K562 (cell line): ENCODE measurements around the gene MMP12. TPM values are rescaled to one million over a fixed set of nuclear protein-coding genes. Genes with fewer than 3 reads are reported as not detected.

ENCODE experiments used
- ATAC-seq: fragments of 200-7000 bp; cut with Tn5 transposase; 3 replicates; pipeline ENCODE4 v1.9.1; 2020; ENCODE audit warnings: moderate library complexity
- BruUV-seq: library from RNA; stranded (reverse); fragments of 400-500 nt; replicated peaks from 2 replicates; lab custom pipeline; 2021; lab: Mats Ljungman, UMichigan
- CTCF ChIA-PET: fragments of 300-600 bp; formaldehyde crosslinking; extraction: SDS; loops from one replicate; lab custom pipeline; 2021; ENCODE audit warnings: low intra/inter-chr PET ratio; lab: Yijun Ruan, JAX
- POLR2A ChIA-PET: fragments of 300-600, 350-650 bp; sonication (Branson Sonifier 250); formaldehyde crosslinking; extraction: SDS; loops from one replicate; lab custom pipeline; 2021; ENCODE audit warnings: antibody characterized with exemption, inconsistent platforms; lab: Yijun Ruan, JAX
- DNase-seq, 4 experiments: peaks; one replicate each; pipeline versions ENCODE4 v3.0.0 to v3.0.0-alpha.2; 2011 to 2018; ENCODE audit warnings: low spot score in 3 of 4, mixed read lengths in 3 of 4; ENCODE audit errors: extremely low read depth in 1 of 4
- FAIRE-seq: peaks from 2 replicates; lab custom pipeline; 2011; peaks lifted over from hg19 to GRCh38; lab: Jason Lieb, UNC
- H2AFZ ChIP-seq: 2 replicates; pipeline ENCODE4 v1.6.0; 2011; ENCODE audit warnings: low read depth, low read length, control low read depth, inconsistent platforms
- H3K27ac ChIP-seq: fragments of 200-600 bp; 3 replicates; pipeline ENCODE4 v1.8.0; 2011; ENCODE audit warnings: low read depth, mild to moderate bottlenecking, control low read depth, inconsistent platforms, low read length, moderate library complexity, mixed read lengths; ENCODE audit errors: extremely low read depth
- H3K27me3 ChIP-seq, 2 experiments: fragments of 300-600 bp in 1 of 2; 2 replicates in 1 of 2; 3 replicates in 1 of 2; pipeline versions ENCODE4 v1.6.0 to v1.8.0; 2011; ENCODE audit warnings: inconsistent platforms in 2 of 2, low read length in 2 of 2, mild to moderate bottlenecking in 1 of 2, mixed read lengths in 1 of 2, moderate library complexity in 1 of 2; ENCODE audit not compliant: control insufficient read depth in 2 of 2, insufficient read depth in 2 of 2
- H3K36me3 ChIP-seq: fragments of 300-600 bp; 3 replicates; pipeline ENCODE4 v1.8.0; 2011; ENCODE audit warnings: mild to moderate bottlenecking, low read length, inconsistent platforms; ENCODE audit not compliant: control insufficient read depth, insufficient read depth
- H3K4me1 ChIP-seq, 2 experiments: fragments of 200-600 bp in 1 of 2; replicated peaks in 1 of 2; 2 replicates in 1 of 2; 3 replicates in 1 of 2; pipeline versions ENCODE4 v1.5.1 to v1.8.0; 2011; ENCODE audit warnings: inconsistent platforms in 2 of 2, low read length in 2 of 2, mild to moderate bottlenecking in 1 of 2, mixed read lengths in 1 of 2, moderate library complexity in 1 of 2; ENCODE audit not compliant: control insufficient read depth in 2 of 2, insufficient read depth in 2 of 2
- H3K4me2 ChIP-seq: 2 replicates; pipeline ENCODE4 v1.6.1; 2011; ENCODE audit warnings: low read length, control low read depth, inconsistent platforms, mixed read lengths; ENCODE audit not compliant: insufficient read depth
- H3K4me3 ChIP-seq: fragments of 200-600 bp; sonication (generic), shearing (Covaris generic); 2 replicates; pipeline ENCODE4 v1.5.1; 2016; ENCODE audit warnings: control low read depth, inconsistent platforms
- H3K79me2 ChIP-seq: fragments of 200-600 bp; 3 replicates; pipeline ENCODE4 v1.8.0; 2011; ENCODE audit warnings: low read length, inconsistent platforms; ENCODE audit not compliant: control insufficient read depth, insufficient read depth
- H3K9ac ChIP-seq, 2 experiments: 2 replicates each; pipeline versions ENCODE4 v1.6.0 to v1.6.1; 2011; ENCODE audit warnings: low read depth in 2 of 2, low read length in 2 of 2, control low read depth in 1 of 2, inconsistent platforms in 1 of 2, mild to moderate bottlenecking in 1 of 2, mixed read lengths in 1 of 2; ENCODE audit not compliant: insufficient read depth in 1 of 2
- H3K9me1 ChIP-seq: one replicate; pipeline ENCODE4 v1.6.0; 2011; ENCODE audit warnings: inconsistent platforms, mild to moderate bottlenecking, low read length, moderate library complexity; ENCODE audit not compliant: control insufficient read depth, insufficient read depth
- H3K9me3 ChIP-seq: replicated peaks from 2 replicates; pipeline ENCODE4 v1.5.1; 2011; ENCODE audit warnings: low read depth, low read length, inconsistent platforms; ENCODE audit not compliant: control insufficient read depth, insufficient read depth
- H4K20me1 ChIP-seq: replicated peaks from 2 replicates; pipeline ENCODE4 v1.6.1; 2011; ENCODE audit warnings: low read length, inconsistent platforms, mixed read lengths; ENCODE audit not compliant: control insufficient read depth, insufficient read depth
- CEBPG ChIP-seq, 3 experiments: fragments of 200-800 bp in 1 of 3; sonication (Bioruptor generic) in 1 of 3; sonication (generic) in 1 of 3; formaldehyde crosslinking in 1 of 3; IDR thresholded peaks in 2 of 3; conservative IDR thresholded peaks in 1 of 3; 2 replicates each; pipeline versions ENCODE4 v1.6.1 to v1.8.0; 2016 to 2022; ENCODE audit warnings: missing compliant biosample characterization in 2 of 3, missing genetic modification characterization in 2 of 3, mild to moderate bottlenecking in 1 of 3, missing genetic modification reagents in 1 of 3
- GABPB1 ChIP-seq: sonication (generic); formaldehyde crosslinking; IDR thresholded peaks from 2 replicates; pipeline ENCODE4 v1.8.0; 2022; ENCODE audit warnings: mild to moderate bottlenecking, missing genetic modification reagents
- MTA2 ChIP-seq: fragments of 450-650 bp; IDR thresholded peaks from 2 replicates; pipeline ENCODE4 v1.6.1; 2016; ENCODE audit warnings: low read depth
- NCOA2 ChIP-seq, 2 experiments: fragments of 450-650 bp; IDR thresholded peaks; 2 replicates each; pipeline ENCODE4 v1.6.1; 2018; ENCODE audit warnings: mild to moderate bottlenecking in 2 of 2, moderate library complexity in 1 of 2; ENCODE audit not compliant: partially characterized antibody in 2 of 2
- NUFIP1 ChIP-seq: fragments of 450-650 bp; IDR thresholded peaks from 2 replicates; pipeline ENCODE4 v1.6.1; 2018; ENCODE audit not compliant: partially characterized antibody
- TRIM25 ChIP-seq: fragments of 450-650 bp; IDR thresholded peaks from 2 replicates; pipeline ENCODE4 v1.7.0; 2016; ENCODE audit warnings: borderline replicate concordance
- ZNF436 ChIP-seq: fragments of 250-450, 450-650 bp; sonication (Bioruptor Pico); formaldehyde crosslinking; IDR thresholded peaks from 2 replicates; pipeline ENCODE4 v1.7.0; 2020; ENCODE audit warnings: mild to moderate bottlenecking
- WGBS: fragments of 100-300 bp; shearing (Covaris generic); methylation state at CpG from one replicate; pipeline ENCODE4 v1.1.6; 2016; ENCODE audit warnings: low coverage, mixed read lengths; ENCODE audit not compliant: insufficient coverage; ENCODE audit errors: missing lambda C conversion rate; 5-methylcytosine and 5-hydroxymethylcytosine counted together
- in situ Hi-C: fragments of 300-500 bp; cut with MboI; formaldehyde crosslinking; loops from 4 replicates; pipeline ENCODE4 v1.15.0; 2018; ENCODE audit warnings: inconsistent platforms, mixed read lengths
- intact Hi-C: fragments of 100-400 bp; cut with micrococcal nuclease; formaldehyde crosslinking; loops from 2 replicates; pipeline ENCODE4 v1.14.2; 2022
- polyA plus RNA-seq, 8 experiments: library from polyadenylated mRNA; depleted of rRNA in 4 of 8; stranded (reverse) in 5 of 8; unstranded in 3 of 8; fragments of >200 nt; fragmentation: Nextera tagmentation in 2 of 8; fragmentation: Illumina TruSeq in 1 of 8; extraction: Ambion mirVana in 2 of 8; extraction: Trizol in 1 of 8; gene quantifications; 2 replicates each; pipeline versions ENCODE4 v1.2.1 to v1.2.3, GENCODE V29; 2011 to 2014; ENCODE audit warnings: inconsistent platforms in 1 of 8, missing spikeins in 1 of 8
- small RNA-seq: library from RNA; depleted of rRNA; stranded (forward); fragments of <200 nt; gene quantifications from one replicate; pipeline ENCODE3, GENCODE V24; 2014
- total RNA-seq, 7 experiments: library from RNA; depleted of rRNA in 6 of 7; stranded (reverse); fragments of >200 nt in 6 of 7; fragmentation: Illumina TruSeq in 2 of 7; extraction: Trizol in 2 of 7; gene quantifications; 2 replicates each; pipeline versions ENCODE4 v1.2.1 to v1.2.3, GENCODE V29; 2011 to 2021; ENCODE audit warnings: low replicate concordance in 1 of 7

Gene MMP12
- total and polyA plus RNA-seq, 9 of the 15 experiments (the other 6 are each of a cell fraction or from before 2014, with no cell fraction given), result not detected

- H3K36me3 ChIP-seq, result no peaks in the 10 kb centered on the region
- no peaks in the 10 kb centered on the region for H3K27me3 ChIP-seq
- TF ChIP-seq MTA2 (no peak), ZNF436 (CRISPR knock-in tag) (no peak), NUFIP1 (no peak), NCOA2 (IDR thresholded peaks at IDR 0.05; ENCODE audit: partially characterized antibody in 2 of 2) (no peak), CEBPG (CRISPR knock-in tag; IDR thresholded peaks at IDR 0.05) (no peak), CEBPG (tag; conservative IDR thresholded peaks at IDR 0.05 in 1 of 2, IDR thresholded peaks at IDR 0.05 in 1 of 2) (no peak), TRIM25 (no peak), GABPB1 (CRISPR knock-in tag) (no peak)
- TF ChIP-seq, all 486 proteins: peak for 0
- POLR2A ChIA-PET, result no interaction called here
- FAIRE-seq (no peak), ATAC-seq (no peak), DNase-seq (no peak)
- no peaks in the 10 kb centered on the region for H4K20me1 ChIP-seq
- WGBS, result 0% methylated on average over 1 of the region's 1 CpG
- CTCF ChIA-PET, result no interaction called here
- no peak overlapping the region for H3K9ac ChIP-seq
- no peaks in the 10 kb centered on the region for H3K4me1 ChIP-seq
- no peaks in the 10 kb centered on the region for H3K9me3 ChIP-seq
- H3K79me2 ChIP-seq, result no peaks in the 10 kb centered on the region
- intact Hi-C loops, result no loop called here
- H2AFZ ChIP-seq, result no peak overlapping the region
- H3K9me1 ChIP-seq, result no peaks in the 10 kb centered on the region
- no peak overlapping the region for H3K4me2 ChIP-seq
- no peak overlapping the region for H3K27ac ChIP-seq
- in situ Hi-C loops, result no loop called here
- no peak overlapping the region for H3K4me3 ChIP-seq
- BruUV-seq, result no TSS peak
These were observed 61.3 kb downstream of the MMP12 start for GRCh38 chr11:102813484-102813883.

Small RNAs within 50 kb of the gene (small RNA-seq; reads per million reads assigned to genes)
- gene RNU7-159P, result not detected

Other genes with a start within 250 kb of the MMP12 start
Only the 7 nearest of the 9 such genes appear.
- not detected in 2 replicates for gene MMP27, start 169.2 kb downstream of the MMP12 start, total RNA-seq (2014; rRNA removed)
- not detected in 2 replicates for gene MMP27, start 169.2 kb downstream of the MMP12 start, total RNA-seq (2014; rRNA removed; fragmentation: Illumina TruSeq; extraction: Trizol)
- gene MMP27, start 169.2 kb downstream of the MMP12 start, total RNA-seq (2015; rRNA removed; fragmentation: Illumina TruSeq; extraction: Trizol), result not detected in 2 replicates
- not detected in 2 replicates for gene MMP27, start 169.2 kb downstream of the MMP12 start, total RNA-seq (2021)
- gene MMP27, start 169.2 kb downstream of the MMP12 start, polyA plus RNA-seq (2011; rRNA removed), result not detected in 2 replicates
- gene MMP27, start 169.2 kb downstream of the MMP12 start, polyA plus RNA-seq (2014; fragmentation: Illumina TruSeq; extraction: Trizol), result not detected in 2 replicates
- gene MMP27, start 169.2 kb downstream of the MMP12 start, polyA plus RNA-seq (2014; fragmentation: Nextera tagmentation; extraction: Ambion mirVana), result not detected
- not detected in 2 replicates for gene MMP27, start 169.2 kb downstream of the MMP12 start, polyA plus RNA-seq (2014; rRNA removed)
- gene MMP8, start 150.0 kb downstream of the MMP12 start, total RNA-seq (2014; rRNA removed), result not detected in 2 replicates
- gene MMP8, start 150.0 kb downstream of the MMP12 start, total RNA-seq (2014; rRNA removed; fragmentation: Illumina TruSeq; extraction: Trizol), result not detected in 2 replicates
- gene MMP8, start 150.0 kb downstream of the MMP12 start, total RNA-seq (2015; rRNA removed; fragmentation: Illumina TruSeq; extraction: Trizol), result not detected in 2 replicates
- gene MMP8, start 150.0 kb downstream of the MMP12 start, total RNA-seq (2021), result not detected in 2 replicates
- gene MMP8, start 150.0 kb downstream of the MMP12 start, polyA plus RNA-seq (2011; rRNA removed), result not detected in 2 replicates
- gene MMP8, start 150.0 kb downstream of the MMP12 start, polyA plus RNA-seq (2014; fragmentation: Illumina TruSeq; extraction: Trizol), result not detected in 2 replicates
- not detected for gene MMP8, start 150.0 kb downstream of the MMP12 start, polyA plus RNA-seq (2014; fragmentation: Nextera tagmentation; extraction: Ambion mirVana)
- not detected in 2 replicates for gene MMP8, start 150.0 kb downstream of the MMP12 start, polyA plus RNA-seq (2014; rRNA removed)
- gene MMP10, start 94.4 kb downstream of the MMP12 start, total RNA-seq (2014; rRNA removed), result not detected in 2 replicates
- gene MMP10, start 94.4 kb downstream of the MMP12 start, total RNA-seq (2014; rRNA removed; fragmentation: Illumina TruSeq; extraction: Trizol), result not detected in 2 replicates
- gene MMP10, start 94.4 kb downstream of the MMP12 start, total RNA-seq (2015; rRNA removed; fragmentation: Illumina TruSeq; extraction: Trizol), result not detected in 2 replicates
- gene MMP10, start 94.4 kb downstream of the MMP12 start, total RNA-seq (2021), result not detected in 2 replicates
- not detected in 2 replicates for gene MMP10, start 94.4 kb downstream of the MMP12 start, polyA plus RNA-seq (2011; rRNA removed)
- not detected in 2 replicates for gene MMP10, start 94.4 kb downstream of the MMP12 start, polyA plus RNA-seq (2014; fragmentation: Illumina TruSeq; extraction: Trizol)
- gene MMP10, start 94.4 kb downstream of the MMP12 start, polyA plus RNA-seq (2014; fragmentation: Nextera tagmentation; extraction: Ambion mirVana), result not detected
- gene MMP10, start 94.4 kb downstream of the MMP12 start, polyA plus RNA-seq (2014; rRNA removed), result 0.15 TPM in 1 of 2 replicates, not detected in the other
- not detected in 2 replicates for gene MMP1, start 76.8 kb downstream of the MMP12 start, total RNA-seq (2014; rRNA removed)
- gene MMP1, start 76.8 kb downstream of the MMP12 start, total RNA-seq (2014; rRNA removed; fragmentation: Illumina TruSeq; extraction: Trizol), result 0.15 TPM in 1 of 2 replicates, not detected in the other
- gene MMP1, start 76.8 kb downstream of the MMP12 start, total RNA-seq (2015; rRNA removed; fragmentation: Illumina TruSeq; extraction: Trizol), result 0.19 and 0.25 TPM in 2 replicates
- gene MMP1, start 76.8 kb downstream of the MMP12 start, total RNA-seq (2021), result 0.18 TPM in 1 of 2 replicates, not detected in the other
- 0.07 and 0.33 TPM in 2 replicates for gene MMP1, start 76.8 kb downstream of the MMP12 start, polyA plus RNA-seq (2011; rRNA removed)
- 0.09 and 0.10 TPM in 2 replicates for gene MMP1, start 76.8 kb downstream of the MMP12 start, polyA plus RNA-seq (2014; fragmentation: Illumina TruSeq; extraction: Trizol)
- gene MMP1, start 76.8 kb downstream of the MMP12 start, polyA plus RNA-seq (2014; fragmentation: Nextera tagmentation; extraction: Ambion mirVana), result under 1 TPM in 1 of 2 experiments, not detected in 1; 0.06 TPM
- gene MMP1, start 76.8 kb downstream of the MMP12 start, polyA plus RNA-seq (2014; rRNA removed), result 0.07 TPM in 1 of 2 replicates, not detected in the other
- gene MMP3, start 31.4 kb downstream of the MMP12 start, total RNA-seq (2014; rRNA removed), result not detected in 2 replicates
- not detected in 2 replicates for gene MMP3, start 31.4 kb downstream of the MMP12 start, total RNA-seq (2014; rRNA removed; fragmentation: Illumina TruSeq; extraction: Trizol)
- not detected in 2 replicates for gene MMP3, start 31.4 kb downstream of the MMP12 start, total RNA-seq (2015; rRNA removed; fragmentation: Illumina TruSeq; extraction: Trizol)
- not detected in 2 replicates for gene MMP3, start 31.4 kb downstream of the MMP12 start, total RNA-seq (2021)
- gene MMP3, start 31.4 kb downstream of the MMP12 start, polyA plus RNA-seq (2011; rRNA removed), result not detected in 2 replicates
- gene MMP3, start 31.4 kb downstream of the MMP12 start, polyA plus RNA-seq (2014; fragmentation: Illumina TruSeq; extraction: Trizol), result not detected in 2 replicates
- gene MMP3, start 31.4 kb downstream of the MMP12 start, polyA plus RNA-seq (2014; fragmentation: Nextera tagmentation; extraction: Ambion mirVana), result not detected
- gene MMP3, start 31.4 kb downstream of the MMP12 start, polyA plus RNA-seq (2014; rRNA removed), result not detected in 2 replicates
- gene MMP13, start 80.8 kb upstream of the MMP12 start, total RNA-seq (2014; rRNA removed), result not detected in 2 replicates
- gene MMP13, start 80.8 kb upstream of the MMP12 start, total RNA-seq (2014; rRNA removed; fragmentation: Illumina TruSeq; extraction: Trizol), result not detected in 2 replicates
- not detected in 2 replicates for gene MMP13, start 80.8 kb upstream of the MMP12 start, total RNA-seq (2015; rRNA removed; fragmentation: Illumina TruSeq; extraction: Trizol)
- gene MMP13, start 80.8 kb upstream of the MMP12 start, total RNA-seq (2021), result not detected in 2 replicates
- gene MMP13, start 80.8 kb upstream of the MMP12 start, polyA plus RNA-seq (2011; rRNA removed), result not detected in 2 replicates
- gene MMP13, start 80.8 kb upstream of the MMP12 start, polyA plus RNA-seq (2014; fragmentation: Illumina TruSeq; extraction: Trizol), result not detected in 2 replicates
- not detected for gene MMP13, start 80.8 kb upstream of the MMP12 start, polyA plus RNA-seq (2014; fragmentation: Nextera tagmentation; extraction: Ambion mirVana)
- gene MMP13, start 80.8 kb upstream of the MMP12 start, polyA plus RNA-seq (2014; rRNA removed), result not detected in 2 replicates
- gene DCUN1D5, start 217.2 kb upstream of the MMP12 start, total RNA-seq (2014; rRNA removed), result 202 and 242 TPM in 2 replicates
- 132 and 149 TPM in 2 replicates for gene DCUN1D5, start 217.2 kb upstream of the MMP12 start, total RNA-seq (2014; rRNA removed; fragmentation: Illumina TruSeq; extraction: Trizol)
- 105 and 115 TPM in 2 replicates for gene DCUN1D5, start 217.2 kb upstream of the MMP12 start, total RNA-seq (2015; rRNA removed; fragmentation: Illumina TruSeq; extraction: Trizol)
- 97.2 and 100 TPM in 2 replicates for gene DCUN1D5, start 217.2 kb upstream of the MMP12 start, total RNA-seq (2021)
- gene DCUN1D5, start 217.2 kb upstream of the MMP12 start, polyA plus RNA-seq (2011; rRNA removed), result 102 and 161 TPM in 2 replicates
- gene DCUN1D5, start 217.2 kb upstream of the MMP12 start, polyA plus RNA-seq (2014; fragmentation: Illumina TruSeq; extraction: Trizol), result 82.7 and 93.3 TPM in 2 replicates
- gene DCUN1D5, start 217.2 kb upstream of the MMP12 start, polyA plus RNA-seq (2014; fragmentation: Nextera tagmentation; extraction: Ambion mirVana), result 10 to 100 TPM; 38.4 to 39.1 TPM
- 175 and 178 TPM in 2 replicates for gene DCUN1D5, start 217.2 kb upstream of the MMP12 start, polyA plus RNA-seq (2014; rRNA removed)